GM23338 (cell line): ENCODE measurements around the gene ABCG8. TPM values are rescaled to one million over a fixed set of nuclear protein-coding genes. Genes with fewer than 3 reads are reported as not detected.

Source experiments
- ATAC-seq: fragments of 200-7000 bp; cut with Tn5 transposase; 3 replicates; pipeline ENCODE4 v1.9.1; 2020
- DNase-seq: peaks from one replicate; pipeline ENCODE4 v3.0.0-alpha.2; 2015; ENCODE audit warnings: low spot score
- H2AFZ ChIP-seq: fragments of 200-600 bp; sonication (generic); 2 replicates; pipeline ENCODE4 v1.8.0; 2016; ENCODE audit warnings: antibody characterized with exemption, mild to moderate bottlenecking, moderate library complexity
- H3F3A ChIP-seq: fragments of 200-600 bp; sonication (generic); replicated peaks from 2 replicates; pipeline ENCODE4 v1.8.0; 2017; ENCODE audit warnings: antibody characterized with exemption, mixed run types, low read depth
- H3K27ac ChIP-seq: fragments of 200-600 bp; sonication (generic); 2 replicates; pipeline ENCODE4 v1.6.1; 2016; ENCODE audit warnings: low read depth
- H3K27me3 ChIP-seq: fragments of 200-600 bp; sonication (generic); 2 replicates; pipeline ENCODE4 v1.8.0; 2016; ENCODE audit warnings: mild to moderate bottlenecking, mixed run types, moderate library complexity; ENCODE audit not compliant: insufficient read depth
- H3K36me3 ChIP-seq: fragments of 200-600 bp; sonication (generic); 2 replicates; pipeline ENCODE4 v1.8.0; 2016; ENCODE audit warnings: mild to moderate bottlenecking; ENCODE audit not compliant: insufficient read depth
- H3K4me1 ChIP-seq: fragments of 200-600 bp; sonication (generic); 2 replicates; pipeline ENCODE4 v1.8.0; 2016; ENCODE audit warnings: mild to moderate bottlenecking, moderate library complexity; ENCODE audit not compliant: insufficient read depth
- H3K4me2 ChIP-seq: fragments of 200-600 bp; sonication (generic); 2 replicates; pipeline ENCODE4 v1.7.1; 2017; ENCODE audit warnings: mixed run types
- H3K4me3 ChIP-seq: fragments of 200-600 bp; sonication (generic); 2 replicates; pipeline ENCODE4 v1.6.1; 2016; ENCODE audit warnings: mixed run types
- H3K79me2 ChIP-seq: fragments of 200-600 bp; sonication (generic); replicated peaks from 2 replicates; pipeline ENCODE4 v1.8.0; 2017; ENCODE audit warnings: mild to moderate bottlenecking; ENCODE audit not compliant: insufficient read depth
- H3K9me2 ChIP-seq: fragments of 200-600 bp; sonication (generic); 2 replicates; pipeline ENCODE4 v1.8.0; 2017; ENCODE audit not compliant: insufficient read depth
- H4K20me1 ChIP-seq: fragments of 200-600 bp; sonication (generic); replicated peaks from 2 replicates; pipeline ENCODE4 v1.8.0; 2017; ENCODE audit warnings: mild to moderate bottlenecking; ENCODE audit not compliant: insufficient read depth
- H3K27ac Mint-ChIP-seq: 2 replicates; pipeline ENCODE4 v1.8.0; 2020; ENCODE audit warnings: inconsistent platforms, mild to moderate bottlenecking, moderate library complexity, mixed read lengths
- H3K27me3 Mint-ChIP-seq: 3 replicates; pipeline ENCODE4 v1.8.0; 2022; ENCODE audit warnings: low read depth, mild to moderate bottlenecking, moderate library complexity, mixed read lengths, inconsistent platforms; ENCODE audit not compliant: insufficient read depth, poor library complexity
- H3K36me3 Mint-ChIP-seq: 3 replicates; pipeline ENCODE4 v1.8.0; 2021; ENCODE audit warnings: low read depth, mild to moderate bottlenecking, inconsistent platforms, moderate library complexity, mixed read lengths
- H3K4me1 Mint-ChIP-seq: 3 replicates; pipeline ENCODE4 v1.8.0; 2020; ENCODE audit warnings: mild to moderate bottlenecking, inconsistent platforms, mixed read lengths
- H3K4me3 Mint-ChIP-seq: 3 replicates; pipeline ENCODE4 v1.8.0; 2021; ENCODE audit warnings: moderate library complexity, mild to moderate bottlenecking, inconsistent platforms, mixed read lengths
- H3K9me3 Mint-ChIP-seq: 3 replicates; pipeline ENCODE4 v1.8.0; 2020; ENCODE audit warnings: moderate library complexity, mild to moderate bottlenecking, inconsistent platforms, mixed read lengths
- CTCF ChIP-seq, 2 experiments: fragments of 200-600 bp in 1 of 2; sonication (generic) in 1 of 2; conservative IDR thresholded peaks; 2 replicates each; pipeline versions ENCODE4 v1.5.1 to v1.6.1; 2016 to 2017; ENCODE audit warnings: antibody characterized with exemption in 2 of 2, low read depth in 2 of 2, mild to moderate bottlenecking in 2 of 2, moderate library complexity in 1 of 2
- ETS1 ChIP-seq: IDR thresholded peaks from 2 replicates; pipeline ENCODE4 v1.6.1; 2016; ENCODE audit warnings: antibody characterized with exemption
- EZH2 ChIP-seq: fragments of 200-600 bp; sonication (generic); IDR thresholded peaks from one replicate; pipeline ENCODE4 v1.8.0; 2017; ENCODE audit warnings: antibody characterized with exemption, mild to moderate bottlenecking, low read depth; ENCODE audit not compliant: unreplicated experiment
- JUNB ChIP-seq: IDR thresholded peaks from one replicate; pipeline ENCODE4 v1.6.1; 2016; ENCODE audit warnings: antibody characterized with exemption; ENCODE audit not compliant: unreplicated experiment
- NANOG ChIP-seq: IDR thresholded peaks from 2 replicates; pipeline ENCODE4 v1.6.1; 2016; ENCODE audit warnings: antibody characterized with exemption, borderline replicate concordance
- POLR2AphosphoS5 ChIP-seq: IDR thresholded peaks from 2 replicates; pipeline ENCODE4 v1.6.1; 2016; ENCODE audit warnings: antibody characterized with exemption, low read depth
- REST ChIP-seq: IDR thresholded peaks from one replicate; pipeline ENCODE4 v1.6.1; 2018; ENCODE audit warnings: antibody characterized with exemption; ENCODE audit not compliant: unreplicated experiment
- STAT1 ChIP-seq: IDR thresholded peaks from one replicate; pipeline ENCODE4 v1.6.1; 2016; ENCODE audit warnings: antibody characterized with exemption; ENCODE audit not compliant: unreplicated experiment
- ZNF114 ChIP-seq: fragments of 250-450 bp; sonication (Bioruptor Pico); IDR thresholded peaks from 2 replicates; pipeline ENCODE4 v1.5.0; 2020; ENCODE audit warnings: mild to moderate bottlenecking, moderate library complexity
- ZNF331 ChIP-seq: fragments of 250-450 bp; sonication (Bioruptor Pico); IDR thresholded peaks from 2 replicates; pipeline ENCODE4 v1.5.0; 2020; ENCODE audit warnings: low read depth, mild to moderate bottlenecking, moderate library complexity
- ZNF462 ChIP-seq: fragments of 250-450 bp; sonication (Bioruptor Pico); IDR thresholded peaks from 2 replicates; pipeline ENCODE4 v1.5.0; 2020; ENCODE audit warnings: mild to moderate bottlenecking, moderate library complexity
- polyA plus RNA-seq: library from polyadenylated mRNA; unstranded; fragments of >200 nt; fragmentation: Nextera tagmentation; extraction: Ambion mirVana; gene quantifications from 2 replicates; pipeline ENCODE4 v1.2.1, GENCODE V29; 2016
- total RNA-seq: library from RNA; depleted of rRNA; stranded (reverse); fragments of >200 nt; shearing (Covaris generic); gene quantifications from 2 replicates; pipeline ENCODE4 v1.2.3, GENCODE V29; 2014

ABCG8 gene
- total and polyA plus RNA-seq, 2 experiments from 2014 or later, result 0.19 to 0.35 TPM

GRCh38 chr2:43810888-43811287, 27.9 kb upstream of the ABCG8 start:
- Mint-ChIP-seq H3K36me3 (no peaks in the 10 kb centered on the region), H3K4me3 (no peak overlapping the region), H3K27me3 (no peaks in the 10 kb centered on the region), H3K9me3 (no peaks in the 10 kb centered on the region), H3K27ac (no peak overlapping the region), H3K4me1 (no peaks in the 10 kb centered on the region)
- Histone ChIP-seq H3K27ac (no peak overlapping the region), H3K27me3 (no peaks in the 10 kb centered on the region), H3K9me2 (no peaks in the 10 kb centered on the region), H3K36me3 (no peaks in the 10 kb centered on the region), H3K4me1 (no peaks in the 10 kb centered on the region), H3F3A (no peaks in the 10 kb centered on the region), H3K79me2 (no peaks in the 10 kb centered on the region), H4K20me1 (no peaks in the 10 kb centered on the region), H3K4me2 (no peak overlapping the region), H3K4me3 (no peak overlapping the region), H2AFZ (no peak overlapping the region)
- DNase-seq, result no peak
- TF ChIP-seq STAT1, result no peak
- ATAC-seq, result no peak

- Histone ChIP-seq H4K20me1 (no peaks in the 10 kb centered on the region), H3F3A (no peaks in the 10 kb centered on the region), H3K79me2 (no peaks in the 10 kb centered on the region), H3K27ac (no peak overlapping the region), H3K9me2 (no peaks in the 10 kb centered on the region), H3K27me3 (no peaks in the 10 kb centered on the region), H3K4me3 (no peak overlapping the region), H2AFZ (no peak overlapping the region), H3K4me1 (no peaks in the 10 kb centered on the region), H3K4me2 (no peak overlapping the region), H3K36me3 (no peaks in the 10 kb centered on the region)
- Mint-ChIP-seq H3K27ac (no peak overlapping the region), H3K9me3 (no peaks in the 10 kb centered on the region), H3K27me3 (peaks cover 2% of the 10 kb centered on the region), H3K36me3 (no peaks in the 10 kb centered on the region), H3K4me3 (no peak overlapping the region), H3K4me1 (no peaks in the 10 kb centered on the region)
- DNase-seq, result no peak
- no peak for ATAC-seq
- TF ChIP-seq NANOG (no peak), EZH2 (no peak), ETS1 (no peak), ZNF114 (CRISPR knock-in tag) (no peak), ZNF331 (CRISPR knock-in tag) (no peak), ZNF462 (CRISPR knock-in tag) (no peak), JUNB (no peak), REST (no peak), POLR2AphosphoS5 (no peak), CTCF (conservative IDR thresholded peaks at IDR 0.05; ENCODE audit: low read depth in 2 of 2) (no peak)
Observed at GRCh38 chr2:43812006-43812405, 26.8 kb upstream of the ABCG8 start.
